ENCODE data around the gene RIT2.

The RIT2 gene

DNA sequence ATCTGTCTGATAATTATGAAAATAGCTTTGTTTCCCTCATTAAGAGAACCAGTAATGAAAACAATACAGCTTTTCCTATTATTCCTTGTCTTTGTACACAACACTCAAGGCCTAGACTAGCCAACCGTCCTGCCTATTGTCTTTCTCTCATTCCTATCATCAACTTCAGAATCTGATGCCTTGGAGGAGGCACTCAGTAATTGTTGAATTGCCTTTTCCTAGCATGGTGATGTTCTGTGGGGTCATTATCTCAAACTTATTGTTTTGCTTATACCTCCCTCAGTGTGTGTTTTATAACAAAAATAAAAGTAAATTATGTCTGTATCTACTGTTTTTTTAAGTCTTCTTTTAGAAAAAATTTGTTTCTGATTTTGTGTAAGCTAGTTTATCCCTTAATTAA lies 208.7 kb downstream of the RIT2 start:
- H3K4me3 ChIP-seq (ENCODE audit: low read length), result no peak overlapping the region
- no peak for TF ChIP-seq ZNF274 (IDR thresholded peaks at IDR 0.05; ENCODE audit: low read depth, low read length)

DNA sequence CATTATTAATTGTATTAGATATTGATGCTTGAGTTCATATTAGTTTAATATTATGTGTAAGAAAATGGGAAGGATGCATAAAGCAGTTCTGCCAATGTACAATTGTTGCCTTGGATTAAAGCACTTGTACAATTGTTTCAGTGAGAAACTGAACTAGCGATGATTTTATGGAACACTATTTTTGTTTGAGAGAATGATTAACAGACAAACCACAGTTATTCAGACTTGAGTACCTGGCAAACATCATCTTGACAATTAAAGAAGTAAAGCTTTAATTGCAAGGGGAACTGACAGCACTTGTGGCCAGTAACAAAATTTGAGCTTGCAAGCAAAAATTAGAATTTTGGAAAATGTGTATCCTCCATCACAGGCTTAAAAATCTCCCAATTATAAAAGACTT lies 214.3 kb downstream of the RIT2 start:
- no peak overlapping the region for H3K4me3 ChIP-seq (ENCODE audit: low read length)
- no peak for TF ChIP-seq ZNF274 (IDR thresholded peaks at IDR 0.05; ENCODE audit: low read depth, low read length)

DNA sequence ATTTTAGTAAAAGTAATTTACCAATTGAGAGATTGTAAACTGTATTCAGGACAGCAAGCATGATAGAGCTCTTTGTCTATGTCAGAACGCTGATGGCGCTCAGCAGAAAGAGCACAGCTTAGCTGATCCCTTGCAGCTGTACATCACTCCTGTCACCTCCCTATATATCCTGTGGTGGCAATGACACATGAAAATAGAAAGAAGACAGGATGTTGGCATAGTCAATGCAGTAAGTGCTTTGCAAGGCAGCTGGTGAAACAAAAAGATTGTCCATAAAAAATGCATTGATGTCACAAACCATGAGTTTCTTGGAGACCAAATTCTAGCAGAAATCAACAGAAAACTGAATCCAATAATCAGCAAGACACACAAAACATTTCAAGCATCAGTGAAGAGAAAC lies 221.5 kb downstream of the RIT2 start:
- no peak overlapping the region for H3K4me3 ChIP-seq (ENCODE audit: low read length)
- no peak for TF ChIP-seq ZNF274 (IDR thresholded peaks at IDR 0.05; ENCODE audit: low read depth, low read length)

DNA sequence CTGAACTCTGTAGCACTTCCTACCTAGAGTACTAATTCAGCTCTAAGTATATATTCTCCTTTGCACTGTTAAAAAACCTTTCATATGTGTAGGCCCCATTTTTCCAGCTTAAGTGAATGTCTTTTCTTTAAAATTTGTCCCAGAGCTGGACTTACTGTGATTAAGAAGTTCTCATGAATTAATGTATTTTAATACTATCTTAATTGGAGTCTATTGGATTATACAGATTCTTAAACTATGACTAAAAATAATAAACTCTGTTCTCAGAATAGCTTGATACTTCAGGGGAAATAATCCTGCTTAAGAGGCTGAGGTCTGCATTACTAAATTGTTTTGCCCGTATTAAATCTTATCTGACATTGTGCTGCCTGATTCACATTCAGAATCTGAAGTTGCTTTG lies 223.3 kb downstream of the RIT2 start:
- TF ChIP-seq ZNF274 (IDR thresholded peaks at IDR 0.05; ENCODE audit: low read depth, low read length), result no peak
- no peak overlapping the region for H3K4me3 ChIP-seq (ENCODE audit: low read length)

DNA sequence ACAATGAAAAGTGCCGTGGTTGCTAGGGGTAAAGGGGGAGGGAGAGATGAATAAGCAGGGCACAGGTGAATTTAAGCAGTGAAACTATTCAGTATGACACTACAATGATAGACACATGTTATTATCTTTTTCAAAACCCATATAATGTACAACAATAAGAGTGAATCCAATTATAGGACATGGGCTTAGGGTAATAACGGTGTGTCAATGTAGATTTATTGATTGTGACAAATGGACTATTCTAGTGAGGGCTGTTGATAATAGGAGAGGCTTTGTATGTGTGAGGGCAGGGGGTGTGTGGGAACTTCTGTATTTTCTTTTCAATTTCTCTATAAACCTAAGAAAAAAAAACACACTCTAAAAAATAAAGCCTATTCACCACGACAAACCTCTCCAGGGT lies 223.8 kb downstream of the RIT2 start:
- no peak overlapping the region for H3K4me3 ChIP-seq (ENCODE audit: low read length)
- no peak for TF ChIP-seq ZNF274 (IDR thresholded peaks at IDR 0.05; ENCODE audit: low read depth, low read length)

DNA sequence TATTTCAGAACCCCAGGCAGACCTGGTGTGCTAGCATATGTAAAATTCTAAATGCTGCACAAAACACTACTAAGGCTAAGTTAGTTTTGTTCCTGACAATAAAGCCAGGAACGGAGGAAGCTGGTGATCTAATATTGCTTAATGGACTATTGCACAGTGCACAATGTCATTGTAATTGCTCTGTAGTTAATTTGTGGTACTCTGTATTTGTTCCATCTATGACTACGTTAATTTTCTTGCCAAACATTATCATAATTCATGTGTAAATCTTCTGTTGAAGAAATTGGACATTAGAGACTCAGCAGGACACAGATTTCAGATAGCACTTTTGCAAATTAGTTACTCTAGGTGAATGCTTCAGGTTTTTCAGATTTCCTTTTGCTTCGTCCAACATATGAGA lies 232.3 kb downstream of the RIT2 start:
- H3K4me3 ChIP-seq (ENCODE audit: low read length), result no peak overlapping the region
- TF ChIP-seq ZNF274 (IDR thresholded peaks at IDR 0.05; ENCODE audit: low read depth, low read length), result no peak

DNA sequence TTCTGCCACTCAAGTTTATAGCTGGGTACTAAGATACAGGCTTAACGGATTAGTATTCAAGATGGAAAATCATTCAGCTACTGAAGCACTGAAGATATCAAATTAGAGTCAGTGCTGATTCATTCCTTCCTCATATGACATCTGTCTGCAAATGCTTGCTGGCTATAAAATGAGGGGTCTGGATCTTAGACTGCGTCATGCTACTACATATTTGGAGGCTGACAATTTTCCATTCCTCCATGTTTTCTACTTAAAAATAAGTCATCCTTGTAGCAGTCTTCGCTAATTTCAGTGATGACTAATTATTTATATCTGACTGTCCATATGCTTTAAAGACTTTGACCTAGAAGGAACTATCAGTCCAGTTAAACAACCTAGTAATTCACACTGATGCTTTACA lies 233.4 kb downstream of the RIT2 start:
- H3K4me3 ChIP-seq (ENCODE audit: low read length), result no peak overlapping the region
- TF ChIP-seq ZNF274 (IDR thresholded peaks at IDR 0.05; ENCODE audit: low read depth, low read length), result no peak

DNA sequence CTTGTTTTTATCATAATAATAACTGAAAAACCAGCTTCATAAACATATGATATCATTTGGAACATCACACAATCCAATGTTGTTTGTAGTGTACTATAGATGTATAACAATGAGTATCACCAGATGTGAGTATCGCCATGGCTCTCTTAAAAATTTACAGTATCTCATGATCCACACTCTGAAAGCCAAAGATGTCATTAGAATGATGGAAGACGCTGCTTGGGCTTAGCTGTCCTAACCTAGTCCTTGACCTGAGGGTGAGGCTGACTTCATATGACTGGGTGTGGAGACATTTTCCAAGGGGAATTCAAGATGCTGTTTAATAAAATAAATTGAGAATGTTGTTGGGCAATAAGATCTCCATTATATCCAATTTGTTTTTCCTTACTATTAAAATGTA lies 242.6 kb downstream of the RIT2 start:
- no peak for TF ChIP-seq ZNF274 (IDR thresholded peaks at IDR 0.05; ENCODE audit: low read depth, low read length)

DNA sequence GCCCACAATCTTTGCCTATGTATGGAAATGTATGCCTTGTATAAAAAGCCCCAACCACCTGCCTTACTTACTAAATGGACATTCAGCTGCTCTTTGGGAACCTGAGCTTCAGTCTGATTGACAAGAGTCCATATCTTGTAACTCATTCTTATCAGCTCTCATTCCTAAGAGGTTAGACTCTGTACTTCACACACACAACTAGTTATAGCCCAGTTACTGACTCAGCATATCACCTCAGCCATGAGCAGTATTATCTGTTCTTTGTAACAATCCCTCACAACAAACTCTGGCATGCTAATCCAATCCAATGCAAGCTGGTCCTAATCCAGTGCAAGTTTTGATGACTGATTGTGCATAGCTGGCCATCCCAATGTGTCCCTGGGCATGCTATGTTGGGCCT lies 250.6 kb downstream of the RIT2 start:
- H3K4me3 ChIP-seq (ENCODE audit: low read length), result no peak overlapping the region
- no peak for TF ChIP-seq ZNF274 (IDR thresholded peaks at IDR 0.05; ENCODE audit: low read depth, low read length)

More for the DNA sequence above, 242.6 kb downstream of the RIT2 start:
- no peak overlapping the region for H3K4me3 ChIP-seq (ENCODE audit: low read length)

DNA sequence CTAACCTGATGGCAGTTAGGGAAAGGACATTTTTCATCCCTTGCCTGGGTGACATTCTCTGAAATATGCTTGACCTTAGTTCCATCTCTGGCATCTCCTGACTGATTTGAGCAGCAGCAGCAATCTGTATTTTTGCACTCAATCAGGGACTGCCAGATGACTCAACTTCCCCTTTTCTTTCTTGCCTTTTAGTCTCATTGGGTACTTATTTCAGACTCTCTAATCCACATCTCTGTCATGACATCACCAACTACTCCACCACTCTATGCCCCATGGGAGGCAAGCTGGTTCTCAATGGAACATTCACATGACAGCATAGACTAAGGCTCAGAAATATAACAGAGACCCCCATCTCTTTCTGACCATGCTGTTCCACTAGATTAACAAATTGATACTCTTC lies 254.2 kb downstream of the RIT2 start:
- TF ChIP-seq ZNF274 (IDR thresholded peaks at IDR 0.05; ENCODE audit: low read depth, low read length), result no peak
- H3K4me3 ChIP-seq (ENCODE audit: low read length), result no peak overlapping the region

DNA sequence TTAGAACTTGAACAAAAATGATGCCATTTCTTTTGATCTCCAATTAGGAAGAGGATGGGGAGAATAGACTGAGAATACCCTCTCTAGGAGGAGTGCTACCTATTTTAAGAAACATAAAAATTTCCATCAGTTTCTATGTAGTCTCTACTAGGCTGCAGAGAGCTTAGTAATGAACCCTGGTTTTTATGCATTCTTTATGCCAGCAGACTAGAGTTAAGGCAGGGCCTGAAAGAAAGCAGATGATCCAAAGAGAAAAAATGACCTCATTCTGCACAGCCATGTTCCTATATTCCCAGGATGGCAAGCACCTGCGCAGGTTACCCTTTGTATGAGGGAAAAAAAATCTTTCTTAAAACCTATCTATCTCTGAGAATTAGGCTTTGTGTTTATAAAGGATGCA lies 254.9 kb downstream of the RIT2 start:
- TF ChIP-seq ZNF274 (IDR thresholded peaks at IDR 0.05; ENCODE audit: low read depth, low read length), result no peak
- H3K4me3 ChIP-seq (ENCODE audit: low read length), result no peak overlapping the region

DNA sequence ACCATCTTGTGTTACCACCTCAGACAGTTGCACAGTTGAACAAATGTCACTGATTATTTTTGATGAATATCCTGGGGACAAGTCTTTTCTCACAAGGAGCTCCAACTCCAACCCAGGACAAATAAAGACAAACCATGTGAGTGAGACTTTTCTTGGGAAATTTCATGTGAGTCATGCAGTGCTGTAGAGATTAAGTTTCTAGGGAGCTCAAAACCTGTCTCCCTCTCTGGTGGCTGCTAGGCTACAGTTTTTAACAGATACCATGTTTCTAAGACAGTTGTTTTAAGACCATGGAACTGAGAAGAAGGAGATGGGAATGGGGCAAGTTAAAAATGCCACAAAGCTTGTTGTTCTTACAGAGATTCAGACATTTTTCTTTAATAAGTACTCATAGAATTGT lies 255.5 kb downstream of the RIT2 start:
- H3K4me3 ChIP-seq (ENCODE audit: low read length), result no peak overlapping the region
- no peak for TF ChIP-seq ZNF274 (IDR thresholded peaks at IDR 0.05; ENCODE audit: low read depth, low read length)

DNA sequence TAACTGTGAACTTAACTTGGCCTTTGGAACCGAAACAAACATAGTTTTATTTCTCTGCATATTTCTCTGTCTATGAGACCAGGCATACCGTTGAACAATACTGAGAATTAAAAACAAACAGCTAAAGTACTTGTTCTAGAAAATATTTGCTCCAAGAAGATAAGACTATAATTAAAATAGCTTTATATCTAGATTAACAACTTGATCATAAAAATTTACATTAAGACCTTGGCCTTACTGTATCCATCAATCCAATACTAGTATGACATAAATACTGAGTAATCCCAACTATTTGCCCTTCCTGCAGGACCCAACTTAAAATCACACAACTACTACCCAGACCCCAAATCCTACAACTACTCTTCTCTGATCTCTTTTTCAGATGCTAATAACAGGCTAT lies 260.9 kb downstream of the RIT2 start:
- TF ChIP-seq ZNF274 (IDR thresholded peaks at IDR 0.05; ENCODE audit: low read depth, low read length), result no peak
- no peak overlapping the region for H3K4me3 ChIP-seq (ENCODE audit: low read length)

DNA sequence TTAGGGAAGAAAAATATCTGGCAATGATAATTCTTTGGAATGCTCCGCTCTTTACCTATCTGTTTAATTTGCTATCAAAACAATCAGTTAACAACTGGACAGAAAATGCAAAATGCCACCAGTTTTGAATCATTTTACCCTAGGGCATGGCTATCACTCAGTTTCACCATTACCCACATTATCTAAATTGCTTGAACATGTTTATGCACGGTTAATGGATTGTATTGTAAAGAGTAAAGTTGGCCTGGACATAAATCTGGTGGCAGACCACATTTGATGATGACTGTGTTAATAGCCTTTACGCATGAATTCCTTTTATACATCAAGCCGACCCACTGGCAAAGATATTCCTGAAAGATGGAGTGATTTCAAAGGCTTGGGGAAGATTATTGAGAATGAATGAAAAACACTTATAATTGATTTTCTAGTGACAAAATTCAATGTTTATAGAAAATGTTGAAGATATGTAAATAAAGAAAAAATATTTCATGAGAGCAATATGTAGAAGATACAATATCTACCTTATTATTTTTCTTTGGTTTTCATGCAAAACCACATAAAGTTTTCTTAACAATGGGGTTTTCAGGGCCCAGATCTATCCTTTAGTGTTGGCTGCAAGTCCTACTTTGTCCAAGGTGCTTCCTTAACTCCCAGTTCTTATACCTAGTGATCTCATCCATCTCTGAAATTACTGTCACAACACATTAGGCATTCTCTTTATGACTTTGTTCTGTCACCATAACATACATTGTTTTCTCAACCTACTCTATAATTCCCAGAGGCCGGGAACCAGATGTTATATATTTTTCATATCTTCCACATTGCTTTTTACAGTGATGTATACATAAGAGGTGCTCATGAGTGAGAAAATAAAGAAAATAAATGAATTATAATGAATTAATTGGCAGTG lies 265.1 kb downstream of the RIT2 start:
- TF ChIP-seq ZNF274 (IDR thresholded peaks at IDR 0.05; ENCODE audit: low read depth, low read length), result no peak
- H3K4me3 ChIP-seq (ENCODE audit: low read length), result no peak overlapping the region

DNA sequence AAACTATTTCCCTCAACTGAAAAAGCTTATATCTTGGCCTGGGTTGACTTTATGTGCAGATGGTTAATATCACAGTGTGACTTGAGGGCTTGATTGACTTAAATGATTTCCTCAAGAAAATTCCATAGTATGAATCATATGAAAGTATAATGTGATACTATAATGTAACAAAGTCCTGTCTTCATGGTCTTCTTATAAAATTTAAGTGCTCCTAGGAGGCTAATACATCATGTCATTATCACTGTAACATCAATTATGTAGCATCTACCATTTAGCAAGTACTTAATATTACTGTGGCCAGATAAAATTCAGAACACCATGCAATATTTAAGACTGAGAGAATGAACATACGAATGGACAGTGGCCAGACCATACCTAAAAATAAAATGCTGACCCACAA lies 276.1 kb downstream of the RIT2 start:
- H3K4me3 ChIP-seq (ENCODE audit: low read length), result no peak overlapping the region
- TF ChIP-seq ZNF274 (IDR thresholded peaks at IDR 0.05; ENCODE audit: low read depth, low read length), result no peak
